ENCODE measurements around the gene TNIK.

DNA sequence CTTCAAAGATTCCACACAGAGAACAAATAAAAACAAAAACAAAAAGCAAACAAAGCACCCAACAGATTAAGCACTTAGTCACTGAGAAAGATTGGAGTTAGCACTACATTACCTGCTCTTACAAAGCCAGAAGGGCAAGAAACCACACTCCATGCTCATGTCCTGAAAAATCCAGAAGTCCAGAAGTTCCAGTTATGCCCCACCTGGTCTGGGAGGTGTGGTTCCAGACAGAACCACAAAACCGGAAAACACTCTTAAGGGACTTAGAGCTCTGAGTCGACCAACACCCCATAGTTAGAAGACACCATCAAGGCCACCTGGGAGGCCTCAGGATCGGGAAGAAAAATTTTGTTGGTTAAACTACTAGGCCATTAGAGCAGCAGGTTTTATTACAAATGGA is 88.9 kb downstream of the TNIK start:
- TF ChIP-seq, protein P1, sequence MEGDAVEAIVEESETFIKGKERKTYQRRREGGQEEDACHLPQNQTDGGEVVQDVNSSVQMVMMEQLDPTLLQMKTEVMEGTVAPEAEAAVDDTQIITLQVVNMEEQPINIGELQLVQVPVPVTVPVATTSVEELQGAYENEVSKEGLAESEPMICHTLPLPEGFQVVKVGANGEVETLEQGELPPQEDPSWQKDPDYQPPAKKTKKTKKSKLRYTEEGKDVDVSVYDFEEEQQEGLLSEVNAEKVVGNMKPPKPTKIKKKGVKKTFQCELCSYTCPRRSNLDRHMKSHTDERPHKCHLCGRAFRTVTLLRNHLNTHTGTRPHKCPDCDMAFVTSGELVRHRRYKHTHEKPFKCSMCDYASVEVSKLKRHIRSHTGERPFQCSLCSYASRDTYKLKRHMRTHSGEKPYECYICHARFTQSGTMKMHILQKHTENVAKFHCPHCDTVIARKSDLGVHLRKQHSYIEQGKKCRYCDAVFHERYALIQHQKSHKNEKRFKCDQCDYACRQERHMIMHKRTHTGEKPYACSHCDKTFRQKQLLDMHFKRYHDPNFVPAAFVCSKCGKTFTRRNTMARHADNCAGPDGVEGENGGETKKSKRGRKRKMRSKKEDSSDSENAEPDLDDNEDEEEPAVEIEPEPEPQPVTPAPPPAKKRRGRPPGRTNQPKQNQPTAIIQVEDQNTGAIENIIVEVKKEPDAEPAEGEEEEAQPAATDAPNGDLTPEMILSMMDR (IDR thresholded peaks at IDR 0.05) = no peak
- no peak for TF ChIP-seq POLR2A (IDR thresholded peaks at IDR 0.05)
- no peak for TF ChIP-seq POLR2AphosphoS5 (IDR thresholded peaks at IDR 0.05)

All from stomach (tissue), 4 donors.